ENCODE results near the gene LAD1.
A peak's percentile ranks its signal among the peaks of the same experiment; 100 is the strongest.

Gene LAD1

DNA sequence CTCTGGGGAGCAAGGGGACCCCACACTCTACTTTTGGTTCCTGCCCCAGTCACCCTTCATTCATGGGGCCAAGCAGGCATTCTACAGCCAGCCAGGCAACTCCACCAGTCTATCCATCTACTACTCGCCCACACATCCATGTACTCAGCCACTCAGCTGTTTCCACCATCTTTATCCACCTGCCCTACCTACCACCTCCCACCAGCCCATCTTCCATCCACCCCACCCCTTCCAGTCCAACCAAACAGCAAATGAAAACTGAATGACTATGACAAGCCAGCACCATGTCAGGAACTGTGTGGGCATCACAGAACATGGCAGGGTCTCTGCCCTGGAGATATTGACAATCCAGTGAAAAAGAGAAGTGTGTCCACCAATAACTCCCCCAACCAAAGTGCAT lies 7.9 kb downstream of the LAD1 start:
- no peak for DNase-seq

DNA sequence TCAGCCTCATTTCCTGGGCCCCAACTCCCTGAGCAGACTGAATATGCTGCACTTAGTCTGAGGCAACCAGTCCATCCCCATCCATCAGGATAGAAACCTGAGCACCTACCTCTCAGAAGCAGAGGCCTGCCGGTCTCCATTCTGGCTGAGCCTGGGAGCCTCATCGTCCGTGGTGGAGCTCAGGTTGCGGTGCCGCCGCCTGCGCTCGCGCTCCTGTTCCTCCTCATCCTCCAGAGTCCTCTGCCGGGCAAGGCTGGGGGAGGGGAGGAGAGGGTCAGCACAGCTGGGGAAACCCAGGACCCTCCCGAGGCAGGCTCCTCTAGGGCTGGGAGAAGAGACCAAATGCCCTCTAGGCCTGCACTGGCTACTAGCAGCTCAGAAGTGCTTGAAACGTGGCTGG lies 10.1 kb downstream of the LAD1 start:
- DNase-seq: no peak

DNA sequence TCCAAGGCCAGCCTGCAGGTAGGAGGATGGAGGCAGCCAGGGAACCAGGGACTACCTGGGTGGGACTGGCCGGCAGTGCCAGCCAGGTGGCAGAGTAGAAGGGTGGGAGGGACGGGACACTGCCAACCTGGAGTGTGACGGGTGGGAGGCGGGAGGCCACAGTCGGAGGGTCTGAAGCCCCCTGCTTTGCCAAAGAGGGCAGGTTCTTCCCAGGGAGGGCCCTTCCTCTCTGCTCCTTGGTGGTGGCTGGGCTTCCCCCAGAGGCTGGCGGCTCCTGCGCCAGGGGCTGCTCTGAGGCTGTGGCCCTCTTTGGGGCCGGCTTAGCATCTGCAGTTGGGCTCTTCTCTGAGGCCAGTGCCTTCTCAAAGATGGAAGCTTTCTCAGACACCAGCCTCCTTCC lies 12.9 kb downstream of the LAD1 start:
- no peak for DNase-seq

DNA sequence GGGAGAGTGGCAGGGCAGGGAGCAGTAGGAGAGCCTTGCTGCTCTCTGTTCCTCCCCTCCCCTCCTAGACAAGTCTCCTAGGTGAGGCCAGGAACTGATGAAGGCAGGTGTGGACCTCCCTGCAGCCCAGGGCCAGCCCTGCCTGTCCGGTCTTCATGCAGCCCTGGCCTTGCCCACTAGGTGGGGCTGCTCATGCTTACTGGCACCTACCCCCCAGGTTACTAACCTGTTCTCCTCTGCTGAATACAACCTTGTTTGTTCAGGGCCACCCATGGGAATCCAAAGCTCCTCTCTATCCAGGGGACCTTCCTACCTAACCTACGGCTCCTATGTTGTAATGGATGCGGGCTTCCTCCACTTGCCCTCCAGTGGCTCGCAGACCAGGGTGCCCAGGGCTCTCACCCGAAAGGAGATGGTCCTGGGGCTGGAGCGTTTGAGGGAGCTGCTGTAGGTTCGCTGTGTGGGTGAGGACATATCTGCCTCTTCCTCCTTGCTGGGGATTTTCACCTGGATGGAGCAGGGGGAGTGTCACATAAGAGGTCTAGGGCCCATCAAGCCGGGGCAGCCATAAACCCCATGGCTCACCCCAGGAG lies 13.7 kb downstream of the LAD1 start:
- DNase-seq: peak; percentile 17

GRCh38 chr1:201384406-201384782 lies 14.7 kb downstream of the LAD1 start:
- DNase-seq: no peak

GRCh38 chr1:201383647-201384405 lies 15.3 kb downstream of the LAD1 start:
- DNase-seq: no peak

- DNase-seq: no peak
Observed at GRCh38 chr1:201381130-201381529, 18.0 kb downstream of the LAD1 start.

DNA sequence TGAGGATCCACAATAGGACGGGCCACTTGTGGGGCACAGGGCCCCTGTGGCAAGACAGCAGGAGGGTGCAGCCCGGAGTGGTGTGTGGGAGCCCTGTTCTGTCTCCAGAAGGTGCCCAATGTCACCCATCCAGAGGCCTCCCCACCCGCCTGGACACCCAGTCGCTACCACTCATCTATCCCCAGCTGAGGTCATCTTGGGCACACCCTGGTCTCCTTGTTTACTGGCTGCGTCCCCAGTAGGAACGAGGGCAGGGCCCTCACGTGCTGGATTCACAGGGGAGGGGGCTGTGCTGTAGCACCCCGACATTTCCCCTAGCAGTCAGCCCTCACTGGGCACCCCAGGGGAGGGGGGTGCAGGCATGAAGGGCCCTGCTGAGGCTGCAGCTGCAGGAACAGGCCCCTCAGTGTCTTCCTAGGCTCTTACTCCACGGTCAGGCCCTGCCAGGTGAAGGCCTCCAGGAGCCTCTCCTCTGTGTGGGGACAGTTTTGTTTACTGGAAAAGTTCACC lies 19.3 kb downstream of the LAD1 start:
- DNase-seq: no peak

DNA sequence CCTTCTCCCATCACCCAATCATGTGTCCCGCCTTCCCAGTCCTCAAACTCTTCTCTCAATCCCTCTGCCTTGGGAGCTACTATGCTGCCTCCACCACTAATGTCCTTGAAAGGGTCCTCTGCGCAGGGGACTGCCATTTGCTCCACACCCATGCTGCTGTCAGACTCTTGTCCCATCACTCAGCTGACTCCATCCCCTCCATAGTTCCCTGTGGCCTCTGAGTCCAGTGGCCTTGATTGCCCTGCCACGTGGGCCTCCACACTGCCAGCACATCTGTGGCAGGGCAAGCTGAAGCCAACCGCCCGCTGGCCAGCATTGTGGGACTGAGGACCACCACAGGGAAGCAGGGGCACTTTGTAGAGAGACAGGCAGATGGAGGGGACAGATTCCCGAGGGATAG lies 20.3 kb downstream of the LAD1 start:
- no peak for DNase-seq

DNA sequence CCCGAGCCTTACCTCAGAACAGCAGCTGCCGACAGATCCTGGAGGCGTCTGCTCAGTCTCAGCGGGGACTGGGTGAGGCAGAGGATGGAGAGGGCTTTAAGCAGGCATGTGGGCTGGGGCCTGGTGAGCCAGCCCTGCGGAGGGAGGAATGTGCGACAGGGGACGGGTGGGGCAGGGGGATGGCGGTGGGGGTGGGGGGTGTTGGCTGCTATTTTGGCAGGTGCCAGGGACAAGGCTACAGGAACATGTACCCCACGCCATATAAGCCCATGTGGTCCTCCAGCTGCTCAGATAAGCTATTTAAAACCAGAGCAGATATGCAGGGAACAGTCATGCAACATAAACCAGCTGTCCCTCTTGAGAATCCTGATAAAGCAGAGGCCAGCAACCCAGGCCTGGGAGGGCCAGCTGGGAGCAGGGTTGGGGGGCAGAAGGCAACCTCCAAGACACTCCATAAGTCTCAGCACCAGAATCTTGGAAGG lies 21.5 kb downstream of the LAD1 start, which contains the start of gene TNNT2:
TNNT2 (minus strand) TSS at position 70 of the 482 bp plus-strand sequence. CDS start 4,426 bp downstream, outside the sequence.
- DNase-seq: no peak

DNA sequence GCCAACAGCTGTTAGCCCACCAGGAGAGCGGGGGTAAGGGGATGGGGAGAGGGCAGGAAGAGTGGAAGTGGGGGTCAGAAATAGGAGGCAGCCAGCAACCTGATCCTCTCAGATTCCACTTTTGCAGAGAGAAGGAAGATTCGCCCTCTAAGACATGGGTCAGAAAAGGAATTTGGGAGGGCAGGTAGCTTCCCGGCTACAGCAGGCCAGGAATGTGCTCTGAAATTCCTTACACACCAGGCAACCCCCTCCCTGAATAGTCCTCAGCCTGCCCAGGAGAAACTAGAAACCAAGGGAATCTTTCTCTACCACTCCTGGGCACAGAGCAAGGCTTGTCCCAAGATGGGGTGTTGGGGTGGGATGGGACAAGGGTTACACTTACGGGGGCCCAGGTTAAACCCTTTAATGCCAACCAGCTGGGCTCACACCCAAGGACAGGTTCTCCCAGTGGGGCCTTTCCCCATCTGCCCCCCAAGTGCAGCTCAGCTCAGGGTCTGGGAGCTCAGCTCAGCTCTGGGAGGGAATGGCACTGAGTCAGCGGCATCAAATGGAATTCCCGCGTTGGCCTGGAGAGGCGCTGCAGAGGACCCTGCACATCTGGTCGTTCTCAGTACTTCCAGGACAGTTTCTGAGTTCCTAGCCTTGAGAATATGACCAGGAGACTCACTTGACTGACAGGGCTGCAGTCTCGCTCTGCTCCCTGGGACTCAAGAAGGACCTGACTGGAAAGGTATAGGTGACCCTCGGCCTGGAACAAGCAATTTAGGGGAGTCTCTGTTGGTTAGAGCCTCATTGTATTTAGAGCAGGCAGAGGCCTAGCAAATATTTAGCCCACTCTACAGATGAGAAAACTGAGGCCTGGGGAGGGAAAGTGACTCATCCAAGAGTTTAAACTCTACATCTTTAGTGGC lies 22.4 kb downstream of the LAD1 start:
- no peak for DNase-seq

GRCh38 chr1:201376107-201376463 lies 23.0 kb downstream of the LAD1 start:
- DNase-seq: no peak

- DNase-seq: no peak
Observed at GRCh38 chr1:201375169-201375568, 24.0 kb downstream of the LAD1 start.

- DNase-seq: no peak
Observed at GRCh38 chr1:201374364-201374763, 24.8 kb downstream of the LAD1 start.

GRCh38 chr1:201371792-201372191 lies 27.3 kb downstream of the LAD1 start:
- DNase-seq: no peak

GRCh38 chr1:201371276-201371675 lies 27.8 kb downstream of the LAD1 start:
- no peak for DNase-seq

- no peak for DNase-seq
Observed at GRCh38 chr1:201370500-201370899, 28.6 kb downstream of the LAD1 start.

GRCh38 chr1:201369209-201369608 lies 29.9 kb downstream of the LAD1 start:
- no peak for DNase-seq

DNA sequence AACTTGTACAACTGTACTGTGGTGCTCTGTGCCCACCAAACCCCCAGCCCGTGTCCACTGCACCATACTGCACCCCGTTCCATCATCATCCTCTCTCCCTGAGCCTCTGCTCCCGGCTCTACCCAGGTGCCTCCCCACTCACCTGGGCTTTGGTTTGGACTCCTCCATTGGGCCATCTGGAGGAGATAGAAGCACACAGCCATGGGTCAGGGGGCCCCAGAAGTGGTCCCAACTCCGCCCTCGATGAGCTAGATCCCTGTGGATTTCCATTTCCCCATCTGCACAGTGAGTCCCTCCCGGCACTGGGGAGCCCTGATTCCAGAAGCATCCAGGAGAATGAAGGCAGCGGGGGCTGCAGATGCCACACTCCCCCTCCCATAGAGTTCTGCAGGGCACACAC lies 32.4 kb downstream of the LAD1 start:
- no peak for DNase-seq

DNA sequence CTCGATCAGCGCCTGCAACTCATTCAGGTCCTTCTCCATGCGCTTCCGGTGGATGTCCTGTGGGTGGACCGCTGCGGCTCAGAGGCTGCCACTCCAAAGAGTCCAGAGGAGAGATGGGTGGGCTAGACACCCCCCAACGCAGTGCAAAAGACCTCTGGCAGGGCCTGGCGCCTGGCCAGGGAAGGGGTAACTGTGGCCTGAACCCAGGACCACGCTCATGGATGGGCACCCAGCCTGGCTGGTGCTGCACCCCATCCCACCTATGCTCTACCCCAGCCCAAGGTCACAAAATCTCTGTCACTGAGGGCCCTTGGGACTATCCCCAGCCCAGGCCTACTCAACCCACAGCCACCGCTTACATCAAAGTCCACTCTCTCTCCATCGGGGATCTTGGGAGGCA lies 33.9 kb downstream of the LAD1 start:
- DNase-seq: no peak

DNA sequence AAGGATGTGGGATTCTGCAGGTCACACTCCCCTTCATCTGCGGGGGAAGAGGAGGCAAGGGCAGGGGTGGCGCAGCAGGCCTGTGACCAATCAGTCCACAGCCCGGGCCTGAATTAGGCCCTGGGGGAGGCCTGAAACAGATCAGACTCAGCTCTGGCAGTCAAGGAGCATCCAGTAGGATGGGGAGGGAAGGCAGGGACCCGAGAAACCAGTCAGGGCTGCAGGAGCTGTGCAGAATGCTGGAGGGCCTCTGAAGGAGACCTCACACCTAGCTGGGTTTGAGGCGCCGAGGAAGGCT lies 34.4 kb downstream of the LAD1 start:
- no peak for DNase-seq

- DNase-seq: no peak
Observed at GRCh38 chr1:201363467-201363866, 35.7 kb downstream of the LAD1 start.

- no peak for DNase-seq
Observed at GRCh38 chr1:201362906-201363305, 36.2 kb downstream of the LAD1 start.
